NT2/D1 (cell line): ENCODE measurements around the gene AK8.

Experiments
- YY1 ChIP-seq: IDR thresholded peaks from 2 replicates; pipeline ENCODE4 v1.6.1; 2011; ENCODE audit not compliant: insufficient read length, insufficient read depth
- ZNF274 ChIP-seq: IDR thresholded peaks from 2 replicates; pipeline ENCODE4 v1.6.1; 2011; ENCODE audit warnings: mild to moderate bottlenecking, low read depth, low read length

DNA sequence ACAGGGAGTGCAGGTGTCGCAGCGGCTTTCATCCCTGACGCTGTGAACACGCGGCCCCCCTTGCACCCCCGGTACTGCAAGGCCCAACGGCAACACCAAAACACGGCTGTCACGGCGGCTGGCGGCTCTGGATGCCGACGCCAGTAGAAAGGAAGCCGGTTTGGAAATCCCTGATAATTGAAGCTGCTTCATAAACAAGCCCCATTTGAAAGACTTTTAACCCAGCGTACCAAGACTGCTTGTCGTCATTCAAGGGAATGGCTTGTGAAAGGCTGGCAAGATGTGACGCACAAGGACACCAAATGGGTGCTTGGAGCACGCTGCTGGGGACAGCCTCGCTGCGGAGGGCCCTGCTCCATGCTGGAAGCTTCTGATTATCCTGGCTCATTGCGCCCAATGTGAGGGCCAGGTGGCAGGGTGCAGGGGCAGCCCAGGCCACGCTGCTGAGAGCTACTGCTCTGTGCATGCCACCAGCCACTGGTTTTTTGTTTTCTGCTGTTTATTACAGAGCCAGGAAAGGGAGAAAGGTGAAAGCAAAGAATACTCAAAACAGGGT lies 144.7 kb downstream of the AK8 start:
- no peak for TF ChIP-seq YY1
- TF ChIP-seq ZNF274, result no peak
